ENCODE results near the gene TMC6.
A peak's percentile ranks its signal among the peaks of the same experiment; 100 is the strongest.

TMC6 gene

GRCh38 chr17:78164748-78165607, 36.4 kb upstream of the TMC6 start:
- H3K4me3 ChIP-seq (ENCODE audit: low read length in 2 of 2), result no peak overlapping the region
- no peaks in the 10 kb centered on the region for H3K36me3 ChIP-seq (replicated peaks in 1 of 2; ENCODE audit: control insufficient read depth in 2 of 2, insufficient read depth in 2 of 2, low read length in 2 of 2)
- H3K27me3 ChIP-seq (ENCODE audit: control insufficient read depth in 3 of 3, insufficient read depth in 3 of 3, low read depth in 1 of 3, low read length in 3 of 3), result peaks cover 0 to 14% (median 0%) of the 10 kb centered on the region in 3 experiments
- H3K23ac ChIP-seq (ENCODE audit: low read depth, low read length, poor library complexity), result peak overlapping the region; percentile 22
- H4K91ac ChIP-seq (ENCODE audit: low read depth, low read length, poor library complexity), result no peak overlapping the region
- H3K4ac ChIP-seq (ENCODE audit: low read length), result no peak overlapping the region
- H3K14ac ChIP-seq (ENCODE audit: low read length), result peak overlapping the region; percentile 3
- H3K27ac ChIP-seq (replicated peaks; ENCODE audit: low read length), result no peak overlapping the region
- no peak overlapping the region for H4K8ac ChIP-seq (ENCODE audit: low read depth, low read length)
- no peak for DNase-seq (ENCODE audit: low spot score)
- peak overlapping the region; percentile 64 for H3K9ac ChIP-seq (ENCODE audit: low read depth, low read length, poor library complexity)
- peaks cover 0 to 3% of the 10 kb centered on the region in 2 donors for H3K9me3 ChIP-seq (replicated peaks in 1 of 2; ENCODE audit: control insufficient read depth in 2 of 2, insufficient read depth in 1 of 2, low read depth in 1 of 2, low read length in 2 of 2)
- peak overlapping the region; percentile 20 for H3K18ac ChIP-seq (ENCODE audit: low read length)
- no CpG with 5 or more reads among the region's 16 CpGs for WGBS, 2 donors (ENCODE audit: extremely low coverage in 2 of 2, insufficient read length in 2 of 2, insufficient replicate concordance in 1 of 2)
- peaks cover 2 to 10% of the 10 kb centered on the region in 2 donors for H3K4me1 ChIP-seq (ENCODE audit: control insufficient read depth in 2 of 2, insufficient read depth in 1 of 2, low read depth in 1 of 2, low read length in 2 of 2)
- no peak overlapping the region for H3K4me2 ChIP-seq (ENCODE audit: insufficient read depth, low read length, poor library complexity, severe bottlenecking)
- peaks cover 1% of the 10 kb centered on the region for H3K79me1 ChIP-seq (ENCODE audit: low read depth, low read length)
- H2BK15ac ChIP-seq (ENCODE audit: low read length), result peak overlapping the region; percentile 43
- H2BK5ac ChIP-seq (ENCODE audit: low read length), result no peak overlapping the region
- no peak overlapping the region for H2BK12ac ChIP-seq (ENCODE audit: low read length)
- H2BK120ac ChIP-seq (ENCODE audit: low read depth, low read length), result no peak overlapping the region
- H2AK5ac ChIP-seq (ENCODE audit: low read depth, low read length), result peak overlapping the region; percentile 13
- no peak overlapping the region for H2AFZ ChIP-seq (ENCODE audit: low read length)

- DNase-seq (ENCODE audit: low spot score), result no peak
- no CpG with 5 or more reads among the region's 22 CpGs for WGBS, 2 donors (ENCODE audit: extremely low coverage in 2 of 2, insufficient read length in 2 of 2, insufficient replicate concordance in 1 of 2)
Observed at GRCh38 chr17:78163881-78164747, 35.6 kb upstream of the TMC6 start.

GRCh38 chr17:78159575-78160158, 31.1 kb upstream of the TMC6 start:
- H2BK15ac ChIP-seq (ENCODE audit: low read length), result no peak overlapping the region
- H3K4me2 ChIP-seq (ENCODE audit: insufficient read depth, low read length, poor library complexity, severe bottlenecking), result no peak overlapping the region
- no peak overlapping the region for H2AK5ac ChIP-seq (ENCODE audit: low read depth, low read length)
- H3K23ac ChIP-seq (ENCODE audit: low read depth, low read length, poor library complexity), result no peak overlapping the region
- H3K9me3 ChIP-seq (replicated peaks in 1 of 2; ENCODE audit: control insufficient read depth in 2 of 2, insufficient read depth in 1 of 2, low read depth in 1 of 2, low read length in 2 of 2), result no peaks in the 10 kb centered on the region
- H3K4ac ChIP-seq (ENCODE audit: low read length), result no peak overlapping the region
- H4K8ac ChIP-seq (ENCODE audit: low read depth, low read length), result no peak overlapping the region
- no peak overlapping the region for H3K18ac ChIP-seq (ENCODE audit: low read length)
- H2BK5ac ChIP-seq (ENCODE audit: low read length), result no peak overlapping the region
- H3K79me1 ChIP-seq (ENCODE audit: low read depth, low read length), result no peaks in the 10 kb centered on the region
- H3K4me3 ChIP-seq (ENCODE audit: low read length in 2 of 2), result no peak overlapping the region
- H2BK12ac ChIP-seq (ENCODE audit: low read length), result no peak overlapping the region
- no peaks in the 10 kb centered on the region for H3K4me1 ChIP-seq (ENCODE audit: control insufficient read depth in 2 of 2, insufficient read depth in 1 of 2, low read depth in 1 of 2, low read length in 2 of 2)
- no peak overlapping the region for H3K9ac ChIP-seq (ENCODE audit: low read depth, low read length, poor library complexity)
- no peak overlapping the region for H2AFZ ChIP-seq (ENCODE audit: low read length)
- DNase-seq (ENCODE audit: low spot score), result no peak
- no CpG with 5 or more reads among the region's 10 CpGs for WGBS, 2 donors (ENCODE audit: extremely low coverage in 2 of 2, insufficient read length in 2 of 2, insufficient replicate concordance in 1 of 2)
- H3K27me3 ChIP-seq (ENCODE audit: control insufficient read depth in 3 of 3, insufficient read depth in 3 of 3, low read depth in 1 of 3, low read length in 3 of 3), result peaks cover 0 to 10% (median 0%) of the 10 kb centered on the region in 3 experiments
- H3K27ac ChIP-seq (replicated peaks; ENCODE audit: low read length), result no peak overlapping the region
- H4K91ac ChIP-seq (ENCODE audit: low read depth, low read length, poor library complexity), result no peak overlapping the region
- H3K36me3 ChIP-seq (replicated peaks in 1 of 2; ENCODE audit: control insufficient read depth in 2 of 2, insufficient read depth in 2 of 2, low read length in 2 of 2), result no peaks in the 10 kb centered on the region
- no peak overlapping the region for H2BK120ac ChIP-seq (ENCODE audit: low read depth, low read length)
- no peak overlapping the region for H3K14ac ChIP-seq (ENCODE audit: low read length)

More at GRCh38 chr17:78163881-78164747, 35.6 kb upstream of the TMC6 start:
- Histone ChIP-seq H3K9me3 (replicated peaks in 1 of 2; ENCODE audit: control insufficient read depth in 2 of 2, insufficient read depth in 1 of 2, low read depth in 1 of 2, low read length in 2 of 2) (no peaks in the 10 kb centered on the region), H3K14ac (ENCODE audit: low read length) (peak overlapping the region; percentile 3), H3K4me2 (ENCODE audit: insufficient read depth, low read length, poor library complexity, severe bottlenecking) (no peak overlapping the region), H3K27ac (replicated peaks; ENCODE audit: low read length) (no peak overlapping the region), H2BK120ac (ENCODE audit: low read depth, low read length) (no peak overlapping the region), H4K8ac (ENCODE audit: low read depth, low read length) (no peak overlapping the region), H2AFZ (ENCODE audit: low read length) (no peak overlapping the region), H2BK12ac (ENCODE audit: low read length) (no peak overlapping the region), H4K91ac (ENCODE audit: low read depth, low read length, poor library complexity) (no peak overlapping the region), H3K4ac (ENCODE audit: low read length) (no peak overlapping the region), H3K18ac (ENCODE audit: low read length) (peak overlapping the region; percentile 20), H3K23ac (ENCODE audit: low read depth, low read length, poor library complexity) (peak overlapping the region; percentile 22), H2BK15ac (ENCODE audit: low read length) (peak overlapping the region; percentile 43), H3K79me1 (ENCODE audit: low read depth, low read length) (peaks cover 1% of the 10 kb centered on the region), H2AK5ac (ENCODE audit: low read depth, low read length) (peak overlapping the region; percentile 13), H3K36me3 (replicated peaks in 1 of 2; ENCODE audit: control insufficient read depth in 2 of 2, insufficient read depth in 2 of 2, low read length in 2 of 2) (no peaks in the 10 kb centered on the region), H3K4me1 (ENCODE audit: control insufficient read depth in 2 of 2, insufficient read depth in 1 of 2, low read depth in 1 of 2, low read length in 2 of 2) (peaks cover 0 to 3% of the 10 kb centered on the region in 2 donors), H2BK5ac (ENCODE audit: low read length) (no peak overlapping the region), H3K9ac (ENCODE audit: low read depth, low read length, poor library complexity) (peak overlapping the region; percentile 64), H3K4me3 (ENCODE audit: low read length in 2 of 2) (no peak overlapping the region), H3K27me3 (ENCODE audit: control insufficient read depth in 3 of 3, insufficient read depth in 3 of 3, low read depth in 1 of 3, low read length in 3 of 3) (peaks cover 0 to 14% (median 0%) of the 10 kb centered on the region in 3 experiments)
